GM12875 (cell line): ENCODE measurements around the gene ITGA6.

Experiments used
- H3K4me3 ChIP-seq: one replicate; pipeline ENCODE4 v1.5.1; 2011; ENCODE audit warnings: low read depth, low read length, control low read depth
- CTCF ChIP-seq: IDR thresholded peaks from 2 replicates; pipeline ENCODE4 v1.5.1; 2011; ENCODE audit warnings: low read depth, mild to moderate bottlenecking, control low read depth, inconsistent platforms, low read length, moderate library complexity, borderline replicate concordance; ENCODE audit not compliant: insufficient read depth

The ITGA6 gene

GRCh38 chr2:172427256-172427989, at the start of gene ITGA6:
Gene ITGA6 (plus strand): TSS chr2:172427586.
- H3K4me3 ChIP-seq = peak within 1 kb of the TSS; percentile 2
- no peak for TF ChIP-seq CTCF

GRCh38 chr2:172380436-172381274, 46.7 kb upstream of the ITGA6 start:
- TF ChIP-seq CTCF = no peak
- H3K4me3 ChIP-seq = no peak overlapping the region

- H3K4me3 ChIP-seq = no peak overlapping the region
- no peak for TF ChIP-seq CTCF
Observed at GRCh38 chr2:172381275-172382027, 45.9 kb upstream of the ITGA6 start.

GRCh38 chr2:172387361-172387760, 40.0 kb upstream of the ITGA6 start:
- no peak overlapping the region for H3K4me3 ChIP-seq
- TF ChIP-seq CTCF = no peak

GRCh38 chr2:172389685-172390339, 37.6 kb upstream of the ITGA6 start:
- no peak overlapping the region for H3K4me3 ChIP-seq
- no peak for TF ChIP-seq CTCF

GRCh38 chr2:172394002-172394401, 33.4 kb upstream of the ITGA6 start:
- TF ChIP-seq CTCF = no peak
- no peak overlapping the region for H3K4me3 ChIP-seq
